Effector memory CD4-positive, alpha-beta T cell (primary cell): ENCODE results near the gene MAPKAP1.

ENCODE experiments used
- DNase-seq, 3 donors: peaks; one replicate each; pipeline ENCODE4 v3.0.0-alpha.2; 2020
- H3K27ac ChIP-seq: 2 replicates; pipeline ENCODE4 v1.7.0; 2013; ENCODE audit warnings: mild to moderate bottlenecking, low read length, moderate library complexity; ENCODE audit not compliant: insufficient read depth, poor library complexity, severe bottlenecking
- H3K27me3 ChIP-seq: replicated peaks from 2 replicates; pipeline ENCODE4 v1.7.0; 2013; ENCODE audit warnings: mild to moderate bottlenecking, low read length; ENCODE audit not compliant: insufficient read depth, control insufficient read depth, poor library complexity, severe bottlenecking
- H3K36me3 ChIP-seq: 2 replicates; pipeline ENCODE4 v1.7.0; 2013; ENCODE audit warnings: mild to moderate bottlenecking, low read length, moderate library complexity; ENCODE audit not compliant: control insufficient read depth, insufficient read depth
- H3K4me1 ChIP-seq: 2 replicates; pipeline ENCODE4 v1.7.0; 2013; ENCODE audit warnings: low read length, mild to moderate bottlenecking; ENCODE audit not compliant: control insufficient read depth, insufficient read depth, poor library complexity, severe bottlenecking
- H3K4me3 ChIP-seq: 2 replicates; pipeline ENCODE4 v1.7.0; 2013; ENCODE audit warnings: low read length, low read depth, mild to moderate bottlenecking; ENCODE audit not compliant: insufficient read depth, poor library complexity, severe bottlenecking
- H3K9me3 ChIP-seq: 2 replicates; pipeline ENCODE4 v1.7.0; 2013; ENCODE audit warnings: mild to moderate bottlenecking, low read length, moderate library complexity; ENCODE audit not compliant: control insufficient read depth

The MAPKAP1 gene

GRCh38 chr9:125547368-125547767 is 159.6 kb downstream of the MAPKAP1 start:
- H3K27ac ChIP-seq = no peak overlapping the region
- H3K27me3 ChIP-seq = no peaks in the 10 kb centered on the region
- no peak overlapping the region for H3K4me3 ChIP-seq
- H3K9me3 ChIP-seq = no peaks in the 10 kb centered on the region
- no peaks in the 10 kb centered on the region for H3K4me1 ChIP-seq
- peaks cover 4% of the 10 kb centered on the region for H3K36me3 ChIP-seq
- no peak for DNase-seq

DNA sequence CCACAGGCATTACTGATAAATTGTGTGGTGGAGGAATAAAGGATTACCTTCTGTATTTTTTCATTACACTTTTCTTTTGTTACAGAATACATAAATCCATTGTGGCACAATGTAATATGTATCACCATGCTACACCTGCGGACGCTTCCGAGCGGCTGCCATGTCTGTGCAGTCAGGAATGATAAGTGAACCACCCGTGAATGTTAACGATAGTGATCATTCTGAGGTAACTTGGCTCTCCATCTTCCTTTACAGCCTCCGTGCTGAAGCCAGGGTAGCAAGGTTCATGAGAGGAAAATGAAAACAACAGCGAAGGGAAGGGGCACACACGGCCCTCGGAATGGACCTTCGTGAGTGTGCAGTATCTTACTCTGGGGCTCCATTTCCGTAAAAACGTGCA is 161.2 kb downstream of the MAPKAP1 start:
- H3K27ac ChIP-seq = no peak overlapping the region
- no peaks in the 10 kb centered on the region for H3K4me1 ChIP-seq
- H3K36me3 ChIP-seq = peaks cover 7% of the 10 kb centered on the region

GRCh38 chr9:125544988-125545651 is 161.9 kb downstream of the MAPKAP1 start:
- Histone ChIP-seq H3K27me3 (no peaks in the 10 kb centered on the region), H3K27ac (no peak overlapping the region), H3K9me3 (no peaks in the 10 kb centered on the region), H3K36me3 (peaks cover 9% of the 10 kb centered on the region), H3K4me3 (no peak overlapping the region), H3K4me1 (no peaks in the 10 kb centered on the region)
- DNase-seq = no peak

More for the DNA sequence above, 161.2 kb downstream of the MAPKAP1 start:
- Histone ChIP-seq H3K9me3 (no peaks in the 10 kb centered on the region), H3K4me3 (no peak overlapping the region), H3K27me3 (no peaks in the 10 kb centered on the region)
- no peak for DNase-seq

- DNase-seq = no peak
- Histone ChIP-seq H3K27ac (no peak overlapping the region), H3K9me3 (no peaks in the 10 kb centered on the region), H3K36me3 (peaks cover 9% of the 10 kb centered on the region), H3K27me3 (no peaks in the 10 kb centered on the region), H3K4me3 (no peak overlapping the region), H3K4me1 (no peaks in the 10 kb centered on the region)
These were observed 162.5 kb downstream of the MAPKAP1 start for GRCh38 chr9:125544484-125544883.

- no peak for DNase-seq
- no peaks in the 10 kb centered on the region for H3K9me3 ChIP-seq
- H3K27me3 ChIP-seq = no peaks in the 10 kb centered on the region
- no peak overlapping the region for H3K4me3 ChIP-seq
- H3K36me3 ChIP-seq = peaks cover 5% of the 10 kb centered on the region
- H3K27ac ChIP-seq = no peak overlapping the region
- H3K4me1 ChIP-seq = no peaks in the 10 kb centered on the region
These were observed 165.2 kb downstream of the MAPKAP1 start for GRCh38 chr9:125541840-125542243.

- Histone ChIP-seq H3K9me3 (no peaks in the 10 kb centered on the region), H3K4me1 (no peaks in the 10 kb centered on the region), H3K27me3 (no peaks in the 10 kb centered on the region), H3K4me3 (no peak overlapping the region), H3K27ac (no peak overlapping the region), H3K36me3 (peaks cover 5% of the 10 kb centered on the region)
- no peak for DNase-seq
These were observed 166.5 kb downstream of the MAPKAP1 start for GRCh38 chr9:125540497-125540896.

GRCh38 chr9:125538092-125538473 is 168.9 kb downstream of the MAPKAP1 start:
- DNase-seq = no peak
- Histone ChIP-seq H3K4me3 (no peak overlapping the region), H3K9me3 (no peaks in the 10 kb centered on the region), H3K27me3 (no peaks in the 10 kb centered on the region), H3K4me1 (no peaks in the 10 kb centered on the region), H3K36me3 (peaks cover 5% of the 10 kb centered on the region), H3K27ac (no peak overlapping the region)

- DNase-seq = no peak
- H3K27me3 ChIP-seq = no peaks in the 10 kb centered on the region
- H3K9me3 ChIP-seq = no peaks in the 10 kb centered on the region
- no peak overlapping the region for H3K27ac ChIP-seq
- H3K4me3 ChIP-seq = no peak overlapping the region
- no peaks in the 10 kb centered on the region for H3K4me1 ChIP-seq
- H3K36me3 ChIP-seq = peaks cover 5% of the 10 kb centered on the region
These were observed 169.4 kb downstream of the MAPKAP1 start for GRCh38 chr9:125537442-125538091.

GRCh38 chr9:125536776-125537175 is 170.2 kb downstream of the MAPKAP1 start:
- Histone ChIP-seq H3K4me1 (no peaks in the 10 kb centered on the region), H3K4me3 (no peak overlapping the region), H3K9me3 (no peaks in the 10 kb centered on the region), H3K27me3 (no peaks in the 10 kb centered on the region), H3K27ac (no peak overlapping the region), H3K36me3 (peaks cover 5% of the 10 kb centered on the region)
- DNase-seq = no peak

GRCh38 chr9:125536167-125536772 is 170.7 kb downstream of the MAPKAP1 start:
- Histone ChIP-seq H3K36me3 (peaks cover 5% of the 10 kb centered on the region), H3K4me3 (no peak overlapping the region), H3K9me3 (no peaks in the 10 kb centered on the region), H3K4me1 (no peaks in the 10 kb centered on the region), H3K27ac (no peak overlapping the region), H3K27me3 (no peaks in the 10 kb centered on the region)
- no peak for DNase-seq
